AG09309 (cell line): ENCODE measurements around the gene CDKAL1.

Source experiments
- DNase-seq: peaks from one replicate; pipeline ENCODE4 v3.0.0-alpha.2; 2010; ENCODE audit warnings: low read depth
- H3K4me3 ChIP-seq: 2 replicates; pipeline ENCODE4 v1.5.1; 2011; ENCODE audit warnings: mild to moderate bottlenecking, low read depth, low read length, moderate library complexity; ENCODE audit not compliant: control insufficient read depth
- CTCF ChIP-seq: IDR thresholded peaks from 2 replicates; pipeline ENCODE4 v1.5.1; 2011; ENCODE audit warnings: mild to moderate bottlenecking, low read depth, low read length, inconsistent platforms; ENCODE audit not compliant: insufficient read depth, control insufficient read depth; ENCODE audit errors: missing control alignments

CDKAL1 gene

GRCh38 chr6:21200134-21200870, 666.0 kb downstream of the CDKAL1 start:
- TF ChIP-seq CTCF: no peak
- DNase-seq: no peak
- no peak overlapping the region for H3K4me3 ChIP-seq

GRCh38 chr6:21201187-21201586, 666.9 kb downstream of the CDKAL1 start:
- H3K4me3 ChIP-seq: no peak overlapping the region
- no peak for TF ChIP-seq CTCF
- no peak for DNase-seq

- TF ChIP-seq CTCF: no peak
- no peak for DNase-seq
- H3K4me3 ChIP-seq: no peak overlapping the region
Observed at GRCh38 chr6:21201637-21202350, 667.5 kb downstream of the CDKAL1 start.

GRCh38 chr6:21202521-21202920, 668.3 kb downstream of the CDKAL1 start:
- no peak for DNase-seq
- TF ChIP-seq CTCF: no peak
- no peak overlapping the region for H3K4me3 ChIP-seq

DNA sequence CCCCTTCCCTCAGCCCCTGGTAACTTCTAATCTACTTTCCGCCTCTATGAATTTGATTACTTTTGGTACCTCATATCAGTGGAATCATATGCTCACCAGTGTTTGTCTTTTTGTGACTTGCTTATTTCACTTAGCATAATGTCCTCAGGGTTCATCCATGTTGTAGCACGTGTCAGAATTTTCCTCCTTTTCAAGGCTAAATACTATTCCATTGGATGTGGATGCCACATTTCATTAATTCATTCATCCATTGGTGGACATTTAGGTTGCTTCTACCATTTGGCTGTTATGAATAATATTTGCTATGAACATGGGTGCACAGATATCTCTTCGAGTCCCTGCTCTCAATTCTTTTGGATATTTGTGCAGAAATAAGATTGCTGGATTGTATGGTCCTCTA, 670.7 kb downstream of the CDKAL1 start:
- H3K4me3 ChIP-seq: no peak overlapping the region
- no peak for TF ChIP-seq CTCF
- DNase-seq: no peak

GRCh38 chr6:21208081-21208795, 674.0 kb downstream of the CDKAL1 start:
- no peak for DNase-seq
- no peak for TF ChIP-seq CTCF
- H3K4me3 ChIP-seq: no peak overlapping the region
